ENCODE data around the gene C12orf57. TPM values are rescaled to one million over a fixed set of nuclear protein-coding genes. Genes with fewer than 3 reads are reported as not detected.

C12orf57 gene
- total RNA-seq, 1 donor from 2014 or later: 84.6 TPM

DNA sequence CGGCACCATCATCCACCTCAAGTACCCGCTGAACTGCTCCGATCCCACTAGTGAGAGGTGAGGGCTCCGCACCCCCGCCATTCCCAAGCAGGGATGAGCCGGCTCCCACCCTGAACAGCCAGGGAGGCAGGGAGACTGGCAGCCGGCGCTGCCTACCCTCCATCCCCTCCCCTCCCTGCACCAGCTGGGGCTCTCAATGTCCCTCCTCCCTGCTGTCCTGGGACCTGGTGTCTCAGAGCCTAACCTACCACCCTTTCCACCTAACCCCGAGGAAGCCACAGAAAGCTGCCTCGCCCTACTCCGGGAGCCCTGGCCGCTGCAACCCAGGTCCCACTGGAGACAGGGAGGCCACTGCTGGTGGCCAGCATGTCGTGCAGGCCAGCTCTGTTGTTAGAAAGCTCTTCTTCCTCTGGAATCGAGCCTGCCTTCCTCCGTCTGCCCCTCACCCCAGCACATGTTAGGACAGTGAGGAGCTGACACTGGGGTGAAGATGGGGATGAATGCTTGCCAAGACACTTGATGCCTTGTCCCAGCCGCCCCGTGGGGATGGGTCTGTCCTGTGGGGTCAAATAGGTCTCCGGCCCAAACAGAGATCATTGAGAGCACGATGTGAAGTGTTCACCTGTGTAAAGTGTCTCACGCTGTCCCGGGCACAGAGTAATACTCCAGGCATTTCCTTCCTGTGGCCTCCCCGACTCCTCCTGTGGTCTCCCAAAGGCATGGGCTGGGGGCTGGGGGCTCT is 8.5 kb downstream of the C12orf57 start:
- no peak for DNase-seq (ENCODE audit: low read depth, low spot score)

DNA sequence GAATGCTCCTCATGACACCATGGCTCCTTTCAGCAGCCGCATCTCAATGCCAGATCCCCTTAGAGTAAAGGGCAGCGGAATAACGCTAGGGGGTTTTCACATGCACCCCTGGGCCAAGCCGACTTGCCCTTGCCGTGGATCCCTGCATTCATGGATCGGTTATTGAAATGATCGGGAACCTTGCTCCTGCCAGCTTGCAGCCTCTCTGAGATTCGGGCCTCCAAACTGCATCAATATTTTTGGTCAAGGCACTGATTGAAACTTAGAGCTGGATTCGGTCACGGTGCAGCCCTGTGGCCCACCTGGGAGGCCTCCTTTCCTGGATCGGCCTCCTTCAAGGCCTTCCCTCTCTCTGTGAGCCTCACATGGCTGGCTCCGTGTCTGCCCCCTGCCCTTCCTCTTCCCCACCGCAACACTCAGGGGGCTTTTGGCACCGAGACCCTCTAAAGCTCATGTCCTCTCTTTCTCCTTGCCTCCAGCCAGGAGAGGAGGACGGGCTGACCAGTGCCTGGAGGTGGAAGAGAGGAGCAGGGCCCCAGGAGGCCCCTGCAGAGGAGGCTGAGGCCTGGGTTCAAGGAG is 9.1 kb downstream of the C12orf57 start:
- no peak for DNase-seq (ENCODE audit: low read depth, low spot score)

GRCh38 chr12:6953442-6954315 is 9.9 kb downstream of the C12orf57 start:
- DNase-seq (ENCODE audit: low read depth, low spot score): no peak

- no peak for DNase-seq (ENCODE audit: low read depth, low spot score)
Measured at GRCh38 chr12:6954316-6955107, 10.7 kb downstream of the C12orf57 start.

- no peak for DNase-seq (ENCODE audit: low read depth, low spot score)
Measured at GRCh38 chr12:6955108-6956020, 11.5 kb downstream of the C12orf57 start.

DNA sequence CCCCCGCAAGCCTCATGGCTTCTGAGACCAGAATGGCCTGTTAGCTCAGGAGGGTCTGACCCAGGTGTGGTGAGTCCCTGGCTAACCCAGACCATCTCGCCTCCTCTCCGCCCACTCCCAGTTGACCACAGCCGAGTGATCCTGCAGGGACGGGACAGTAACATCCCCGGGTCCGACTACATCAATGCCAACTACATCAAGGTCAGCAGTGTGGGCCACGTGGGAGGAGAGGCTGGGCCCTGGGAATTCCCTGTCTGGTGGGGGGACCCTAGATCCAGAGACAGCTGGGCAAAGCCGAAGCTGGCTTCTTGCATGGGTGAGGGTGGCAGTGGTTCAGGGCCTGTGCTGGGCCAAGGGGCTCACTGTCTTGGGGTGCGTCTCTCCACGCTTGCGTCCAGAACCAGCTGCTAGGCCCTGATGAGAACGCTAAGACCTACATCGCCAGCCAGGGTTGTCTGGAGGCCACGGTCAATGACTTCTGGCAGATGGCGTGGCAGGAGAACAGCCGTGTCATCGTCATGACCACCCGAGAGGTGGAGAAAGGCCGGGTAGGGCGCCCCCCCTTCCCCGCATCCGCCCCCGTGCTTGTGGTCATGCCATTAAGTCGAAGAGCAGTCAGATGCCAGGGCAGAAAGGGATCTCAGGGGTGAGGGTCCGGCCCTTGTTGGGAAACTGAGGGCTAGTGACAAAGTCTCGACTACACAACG is 12.4 kb downstream of the C12orf57 start:
- no peak for DNase-seq (ENCODE audit: low read depth, low spot score)

DNA sequence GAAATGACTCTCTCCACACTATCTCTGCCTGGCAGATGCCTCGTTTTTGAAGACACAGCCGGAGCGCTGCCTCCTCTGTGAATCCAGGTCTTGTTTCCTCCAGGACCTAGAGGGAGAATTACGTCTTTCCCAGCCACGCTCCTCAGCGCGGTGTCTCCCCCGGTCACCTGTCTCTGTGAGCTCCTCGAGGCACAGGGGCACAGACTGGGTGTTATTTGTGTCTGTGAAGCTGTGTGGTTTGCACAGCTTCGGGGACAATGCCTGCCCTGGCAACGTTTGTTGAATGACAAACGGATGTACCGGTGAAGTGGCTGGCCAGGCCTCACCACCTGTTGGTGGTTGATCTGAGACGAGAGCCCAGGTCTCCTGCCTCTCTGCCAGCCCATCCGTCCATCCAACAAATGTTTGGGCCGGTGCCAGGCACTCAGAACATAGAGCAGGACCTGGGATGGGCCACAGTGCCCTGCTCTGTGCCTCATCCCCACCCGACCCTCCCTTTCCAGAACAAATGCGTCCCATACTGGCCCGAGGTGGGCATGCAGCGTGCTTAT is 13.4 kb downstream of the C12orf57 start:
- no peak for DNase-seq (ENCODE audit: low read depth, low spot score)

DNA sequence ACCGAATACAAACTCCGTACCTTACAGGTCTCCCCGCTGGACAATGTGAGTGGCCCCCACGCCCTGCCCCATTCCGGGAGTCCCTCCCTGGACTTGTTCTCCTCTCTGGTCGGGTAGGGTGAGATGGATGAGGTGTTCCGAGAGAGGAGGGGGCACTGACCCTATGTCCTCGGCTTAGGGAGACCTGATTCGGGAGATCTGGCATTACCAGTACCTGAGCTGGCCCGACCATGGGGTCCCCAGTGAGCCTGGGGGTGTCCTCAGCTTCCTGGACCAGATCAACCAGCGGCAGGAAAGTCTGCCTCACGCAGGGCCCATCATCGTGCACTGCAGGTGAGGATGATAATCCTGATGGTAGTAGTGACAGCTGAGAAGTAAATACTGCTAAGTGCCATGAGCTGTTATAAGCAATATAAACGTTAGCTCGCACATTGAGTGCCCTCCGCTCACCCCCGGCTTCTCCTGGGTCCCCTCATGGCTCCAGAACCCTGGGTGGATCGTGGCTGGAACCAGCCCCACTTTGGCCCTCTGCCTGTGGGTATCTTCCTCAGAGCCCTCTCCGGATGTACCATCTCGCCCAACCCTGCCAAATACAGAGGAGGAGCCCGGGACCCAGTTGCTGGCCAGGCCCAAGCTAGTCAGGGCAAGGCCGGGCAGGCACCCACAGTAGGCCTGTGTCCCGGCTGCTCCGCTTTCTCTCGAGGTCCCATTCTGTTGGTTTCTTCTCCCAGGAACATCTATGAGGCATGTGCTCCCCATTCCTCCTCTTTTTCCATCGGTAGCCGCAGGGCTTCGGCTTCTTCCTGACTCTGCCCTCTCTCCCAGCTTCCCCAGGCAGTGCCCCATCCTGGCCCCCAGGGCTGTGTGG is 14.2 kb downstream of the C12orf57 start:
- DNase-seq (ENCODE audit: low read depth, low spot score): no peak

- DNase-seq (ENCODE audit: low read depth, low spot score): no peak
Measured at GRCh38 chr12:6958609-6959057, 14.8 kb downstream of the C12orf57 start.

DNA sequence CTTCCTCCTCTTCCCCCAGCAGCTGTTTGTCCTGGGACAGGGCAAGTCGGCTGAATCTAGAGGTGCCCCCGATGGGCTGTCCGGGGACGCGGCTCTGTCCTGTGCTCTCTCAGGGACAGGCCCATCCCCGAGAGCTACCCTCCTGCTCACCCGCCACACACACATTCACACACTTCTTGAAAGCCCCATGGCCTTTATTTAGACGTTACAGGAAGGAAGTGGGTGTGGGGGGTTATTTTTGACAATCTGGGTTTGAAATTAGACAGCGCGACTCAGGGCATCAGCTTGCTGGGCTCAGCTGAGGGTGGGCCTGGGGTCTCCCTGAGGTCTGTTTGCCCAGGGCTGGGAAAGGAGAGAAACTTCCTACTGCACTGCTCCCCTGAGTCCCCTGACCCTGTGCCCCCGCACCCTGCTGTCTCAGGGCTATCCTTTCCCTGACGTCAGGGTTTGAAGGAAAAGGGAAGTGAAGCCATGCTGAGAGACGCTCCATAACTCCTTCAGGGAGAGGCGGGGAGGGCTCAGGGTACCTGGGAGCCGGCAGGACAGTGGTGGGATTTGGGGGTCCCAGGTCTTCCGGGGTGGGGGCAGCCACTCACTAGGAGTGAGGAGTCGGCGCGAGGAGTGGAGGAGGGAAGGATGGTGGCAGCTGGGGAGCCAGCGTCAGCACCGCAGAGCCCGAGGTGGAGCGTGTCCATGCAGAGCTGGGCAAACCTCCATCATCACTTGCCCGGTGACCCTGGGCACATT is 15.4 kb downstream of the C12orf57 start:
- DNase-seq (ENCODE audit: low read depth, low spot score): no peak

GRCh38 chr12:6959805-6960592 is 16.2 kb downstream of the C12orf57 start:
- DNase-seq (ENCODE audit: low read depth, low spot score): no peak

- no peak for DNase-seq (ENCODE audit: low read depth, low spot score)
Measured at GRCh38 chr12:6960593-6961277, 16.9 kb downstream of the C12orf57 start.

- DNase-seq (ENCODE audit: low read depth, low spot score): no peak
Measured at GRCh38 chr12:6961278-6961694, 17.5 kb downstream of the C12orf57 start.

DNA sequence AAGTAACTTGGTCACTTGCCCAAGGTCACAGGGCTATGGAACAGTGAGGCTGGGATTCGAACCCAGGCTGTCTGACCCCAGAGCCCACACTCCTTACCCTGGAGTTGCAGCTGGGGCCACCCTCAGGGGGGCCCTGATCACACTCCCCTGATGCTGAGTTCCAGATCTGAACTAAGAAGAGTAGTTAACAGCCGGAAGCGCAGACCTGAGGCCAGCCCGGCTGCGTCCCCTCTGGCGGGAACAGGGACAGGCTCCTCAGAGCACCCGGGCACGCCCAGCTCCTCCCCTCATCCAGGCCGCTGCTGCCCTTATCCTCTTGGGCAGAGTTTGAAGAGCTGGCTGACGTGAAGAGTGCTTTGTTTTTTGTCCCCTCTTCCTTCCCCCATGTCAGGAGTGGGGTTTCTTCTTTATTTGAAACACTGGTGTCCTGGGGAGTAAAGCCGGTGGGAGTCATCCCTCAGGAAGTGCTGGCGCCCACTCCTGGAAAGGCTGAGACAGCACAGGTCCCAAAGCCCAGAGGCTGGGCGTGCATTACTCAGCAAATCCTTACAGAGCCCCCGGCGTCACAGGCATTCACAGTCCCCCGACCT is 18.0 kb downstream of the C12orf57 start:
- DNase-seq (ENCODE audit: low read depth, low spot score): no peak

GRCh38 chr12:6962285-6963015 is 18.6 kb downstream of the C12orf57 start:
- DNase-seq (ENCODE audit: low read depth, low spot score): no peak

Data from pulmonary artery endothelial cell (primary cell).